ENCODE data around the gene TMIE.

- TF ChIP-seq CTCF (IDR thresholded peaks at IDR 0.05), result no peak
- TF ChIP-seq POLR2A (IDR thresholded peaks at IDR 0.05), result no peak
Measured at GRCh38 chr3:46755646-46756045, 54.5 kb downstream of the TMIE start.

Measured in tibial nerve (tissue), 3 donors.